NCI-H1048 (cell line): ENCODE data around the gene INPP4B.
A peak's percentile ranks its signal among the peaks of the same experiment; 100 is the strongest.
"Not testable (repeated sequence)": the region's sequence is repeated elsewhere in the genome, so short reads cannot be mapped to it uniquely, and the experiment has no call there.

Experiments
- DNase-seq: peaks from one replicate; lab custom pipeline; 2025; lab: John Stamatoyannopoulos, UW

The INPP4B gene

GRCh38 chr4:142407596-142407995, 438.5 kb downstream of the INPP4B start:
- no peak for DNase-seq

DNA sequence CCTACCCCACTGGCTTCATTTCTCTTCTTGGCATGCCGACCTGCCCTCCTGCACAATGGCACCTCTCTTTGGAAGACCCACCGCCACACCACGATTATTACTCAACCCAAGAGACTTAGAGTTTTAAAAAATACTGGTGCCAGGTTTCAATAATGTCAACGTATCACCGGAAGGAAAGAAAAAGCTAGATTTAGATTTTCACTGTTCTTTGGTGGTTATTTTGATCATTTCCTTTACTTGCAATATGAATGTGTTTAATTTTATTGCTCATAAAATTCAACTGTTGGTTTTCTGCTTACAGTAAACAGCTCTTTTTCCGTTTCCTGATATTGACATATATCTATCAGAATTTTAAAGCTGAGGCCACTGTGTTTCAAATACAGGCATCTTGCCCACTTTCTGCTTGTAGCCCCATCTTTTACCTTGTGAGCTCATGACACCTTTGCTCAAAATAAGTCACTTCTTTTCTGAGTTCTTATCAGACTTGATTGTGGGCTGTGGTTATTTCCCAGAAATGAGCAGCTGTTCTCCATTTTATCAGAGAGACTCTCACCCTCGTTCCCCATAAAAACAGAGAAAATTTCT, 439.1 kb downstream of the INPP4B start:
- DNase-seq, result no peak

DNA sequence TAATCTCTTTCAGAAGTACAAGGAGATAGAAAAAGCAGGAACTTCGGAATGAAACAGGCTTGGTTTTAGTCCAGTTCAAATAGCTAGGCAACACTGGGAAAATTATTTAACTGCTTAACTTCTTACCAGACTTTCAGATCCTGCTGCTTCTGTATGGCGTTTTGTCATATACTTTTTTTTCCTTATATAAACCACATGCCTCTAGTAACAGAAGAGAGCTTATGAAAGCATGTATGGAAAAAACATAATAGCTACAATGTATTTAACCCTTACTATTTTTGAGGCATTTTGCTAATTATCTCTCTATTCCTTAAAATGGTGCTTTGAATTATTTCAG, 439.6 kb downstream of the INPP4B start:
- DNase-seq, result no peak

GRCh38 chr4:142405695-142406498, 440.2 kb downstream of the INPP4B start:
- no peak for DNase-seq

- DNase-seq, result no peak
Measured at GRCh38 chr4:142405021-142405694, 440.9 kb downstream of the INPP4B start.

- DNase-seq, result no peak
Measured at GRCh38 chr4:142404191-142404611, 441.9 kb downstream of the INPP4B start.

GRCh38 chr4:142402900-142403299, 443.2 kb downstream of the INPP4B start:
- no peak for DNase-seq

GRCh38 chr4:142402156-142402555, 443.9 kb downstream of the INPP4B start:
- no peak for DNase-seq

DNA sequence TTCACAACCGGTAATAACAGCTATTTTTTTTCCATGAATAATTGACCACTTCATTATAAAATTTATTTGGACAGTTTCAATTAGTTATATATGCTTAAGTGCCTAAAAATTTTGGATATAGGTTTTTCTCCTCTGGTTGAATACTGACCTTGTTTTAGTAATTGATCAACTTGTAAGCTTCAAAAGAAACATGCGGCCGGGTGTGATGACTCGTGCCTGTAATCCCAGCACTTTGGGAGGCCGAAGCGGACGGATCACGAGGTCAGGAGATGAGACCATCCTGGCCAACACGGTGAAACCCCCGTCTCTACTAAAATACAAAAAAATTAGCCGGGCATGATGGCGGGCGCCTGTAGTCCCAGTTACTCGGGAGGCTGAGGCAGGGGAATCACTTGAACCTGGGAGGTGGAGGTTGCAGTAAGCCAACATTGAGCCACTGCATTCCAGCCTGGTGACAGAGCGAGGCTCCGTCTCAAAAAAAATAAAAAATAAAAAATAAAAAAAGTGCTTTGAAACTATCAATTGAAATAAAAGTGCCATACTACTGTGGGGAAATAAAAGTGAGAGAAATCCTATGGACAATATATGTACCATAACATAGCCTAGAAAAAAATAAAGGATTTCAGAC, 448.6 kb downstream of the INPP4B start:
- DNase-seq, result not testable (repeated sequence)

DNA sequence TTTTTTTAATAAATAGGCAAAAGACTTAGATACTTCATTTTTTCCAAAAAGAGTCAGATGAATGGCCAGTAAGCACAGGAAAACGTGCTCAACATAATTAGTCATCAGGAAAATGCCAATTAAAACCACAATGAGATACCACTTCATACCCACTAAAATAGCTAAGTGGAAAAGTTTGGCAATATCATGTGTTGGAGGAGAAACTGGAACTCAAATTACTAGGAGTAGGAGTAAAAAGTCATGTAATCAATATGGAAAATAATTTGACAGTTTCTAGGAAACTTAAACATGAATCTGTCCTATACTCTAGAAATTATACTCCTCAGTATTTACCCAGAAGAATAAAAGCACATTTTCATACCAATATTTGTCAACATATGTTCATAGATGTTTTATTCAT, 449.8 kb downstream of the INPP4B start:
- DNase-seq, result no peak

- no peak for DNase-seq
Measured at GRCh38 chr4:142393127-142393526, 453.0 kb downstream of the INPP4B start.

- no peak for DNase-seq
Measured at GRCh38 chr4:142386856-142387255, 459.2 kb downstream of the INPP4B start.

- no peak for DNase-seq
Measured at GRCh38 chr4:142386449-142386848, 459.7 kb downstream of the INPP4B start.

GRCh38 chr4:142383800-142384470, 462.2 kb downstream of the INPP4B start:
- no peak for DNase-seq

DNA sequence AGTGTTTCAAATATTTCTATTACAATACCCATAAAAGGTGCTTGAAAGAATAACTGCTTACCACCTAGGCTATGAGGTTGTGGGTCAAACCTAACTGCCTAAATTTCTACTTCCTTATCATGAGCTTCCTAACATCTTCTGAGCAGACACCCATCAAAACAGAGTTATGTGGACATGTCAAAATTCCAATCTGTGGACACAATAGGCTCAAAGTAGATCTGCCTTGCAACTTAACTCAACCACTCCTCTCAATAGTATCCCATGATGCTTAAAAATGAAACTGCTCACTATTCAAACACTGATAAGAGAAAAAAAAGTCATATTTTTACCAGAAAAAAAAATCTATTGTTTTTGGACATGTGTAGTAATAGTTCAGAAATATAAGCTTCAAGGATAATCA, 462.7 kb downstream of the INPP4B start:
- no peak for DNase-seq

GRCh38 chr4:142380052-142380602, 466.0 kb downstream of the INPP4B start:
- DNase-seq, result no peak

GRCh38 chr4:142379277-142380051, 466.6 kb downstream of the INPP4B start:
- peak; percentile 54 for DNase-seq

DNA sequence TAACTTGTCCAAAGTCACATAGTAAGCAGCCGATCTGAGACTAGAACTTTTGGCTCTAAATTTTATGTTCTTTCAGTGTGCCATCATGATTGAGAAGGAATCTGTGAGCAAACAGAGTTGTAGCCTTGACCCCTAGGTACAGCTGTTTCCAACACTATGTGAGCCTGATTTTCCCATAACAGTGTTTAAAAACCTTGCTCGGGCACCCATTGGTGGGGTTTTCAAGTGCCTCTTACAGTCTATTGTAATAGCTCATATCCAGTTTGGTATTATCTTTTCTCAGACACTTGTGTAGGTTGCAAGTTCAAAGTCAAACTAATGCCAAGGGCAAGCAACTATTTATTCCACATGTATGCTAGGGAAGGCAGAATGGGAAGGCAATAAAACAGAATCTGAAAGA, 467.9 kb downstream of the INPP4B start:
- no peak for DNase-seq

DNA sequence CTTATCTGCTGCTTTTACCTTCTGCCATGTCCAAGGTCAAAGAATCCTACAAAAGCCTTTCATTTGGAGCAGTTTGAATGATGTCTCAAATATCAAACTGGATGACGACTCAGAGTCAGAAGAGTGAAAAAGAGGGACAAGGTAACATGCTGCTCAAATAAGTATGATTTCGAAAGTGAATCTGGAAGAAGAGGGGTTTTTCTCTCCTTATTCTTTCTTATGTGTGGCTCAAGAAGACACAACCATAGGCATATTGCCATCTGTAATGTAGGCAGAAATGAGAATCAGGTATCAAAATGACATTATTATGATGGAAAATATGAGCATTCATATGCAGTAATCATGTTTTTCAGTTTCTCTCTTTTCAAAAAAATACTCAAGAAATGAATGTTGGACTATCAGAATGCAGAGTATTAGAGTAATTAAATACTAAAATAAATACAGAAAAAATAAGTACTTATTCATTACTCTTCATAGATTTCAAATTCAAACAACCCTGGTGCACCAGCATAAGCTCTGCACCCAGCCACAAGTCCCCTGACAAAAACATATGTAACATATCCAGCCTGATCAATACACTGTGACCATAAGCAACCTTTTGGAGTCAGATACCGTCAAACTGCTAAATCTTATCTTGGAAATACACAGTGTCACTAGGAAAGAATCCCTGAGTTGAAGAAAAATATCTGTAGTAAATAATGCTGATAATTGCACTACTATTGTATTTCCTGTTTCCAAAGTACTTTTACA, 468.6 kb downstream of the INPP4B start:
- no peak for DNase-seq

- DNase-seq, result no peak
Measured at GRCh38 chr4:142376204-142376603, 469.9 kb downstream of the INPP4B start.
